NCI-H446 treated with DMSO at 0.1 percent for 48 hours (cell line): ENCODE data around the gene STT3B.
"Not testable (repeated sequence)": the region's sequence is repeated elsewhere in the genome, so short reads cannot be mapped to it uniquely, and the experiment has no call there.

ENCODE experiments used
- DNase-seq: peaks from one replicate; lab custom pipeline; 2025; lab: John Stamatoyannopoulos, UW

Gene STT3B

DNA sequence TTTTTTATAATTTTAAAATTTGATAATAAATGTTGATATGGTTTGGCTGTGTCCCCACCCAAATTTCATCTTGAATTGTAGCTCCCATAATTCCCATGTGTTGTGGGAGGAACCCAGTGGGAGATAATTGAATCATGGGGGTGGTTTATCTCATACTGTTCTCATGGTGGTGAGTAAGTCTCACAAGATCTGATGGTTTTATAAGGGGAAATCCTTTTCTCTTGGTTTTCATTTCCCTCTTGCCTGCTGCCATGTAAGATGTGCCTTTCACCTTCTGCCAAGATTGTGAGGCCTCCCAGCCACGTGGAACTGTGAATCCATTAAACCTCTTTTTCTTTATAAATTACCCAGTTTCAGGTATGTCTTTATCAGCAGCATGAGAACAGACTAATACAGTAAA lies 72.6 kb downstream of the STT3B start:
- DNase-seq, result not testable (repeated sequence)

- DNase-seq, result no peak
Observed at GRCh38 chr3:31606453-31606852, 73.7 kb downstream of the STT3B start.

DNA sequence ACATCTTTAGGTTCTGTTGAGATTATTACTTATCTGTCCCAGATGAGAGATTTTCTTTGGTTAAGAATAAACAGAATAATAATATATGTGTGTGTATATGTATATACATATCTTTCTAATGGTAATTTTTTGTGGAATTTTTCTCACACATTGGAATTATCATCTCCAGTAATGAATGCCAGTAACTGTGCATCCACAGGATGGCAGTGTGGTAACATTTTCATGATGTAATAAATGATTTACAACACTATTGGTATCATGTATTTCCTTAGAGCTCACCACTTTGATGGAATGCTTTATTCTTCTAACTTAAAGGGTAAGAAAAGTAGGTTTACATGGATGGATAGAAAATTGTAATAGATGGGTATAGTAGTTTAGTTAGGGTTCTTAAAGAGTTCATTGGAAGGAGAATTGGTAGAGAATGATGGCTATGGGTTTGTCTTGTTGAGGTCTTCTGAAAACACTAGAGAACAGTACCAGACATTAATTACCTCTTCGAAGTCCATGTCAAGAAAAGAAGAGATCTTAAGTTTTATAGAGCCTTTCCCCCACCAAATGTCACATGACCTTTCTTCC lies 78.1 kb downstream of the STT3B start:
- DNase-seq, result no peak

DNA sequence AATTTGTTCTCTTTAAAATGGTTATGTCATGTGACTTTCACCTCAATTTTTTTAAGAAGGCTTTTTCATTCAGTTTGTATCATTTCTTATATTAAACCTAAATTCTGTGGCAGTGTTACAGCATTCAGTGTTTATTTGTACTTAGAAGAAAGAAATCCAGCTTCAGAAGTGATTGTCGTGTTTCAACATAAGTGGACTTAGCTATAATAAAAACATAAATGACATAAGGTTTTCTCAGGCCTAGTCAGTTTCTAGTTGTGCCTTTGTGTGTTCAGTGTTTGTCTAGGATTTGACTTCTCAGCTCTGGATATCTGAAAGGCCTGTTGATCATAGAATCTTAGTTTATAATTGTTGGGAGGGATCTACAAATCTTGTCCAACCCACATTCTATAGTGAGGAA lies 80.5 kb downstream of the STT3B start:
- no peak for DNase-seq

GRCh38 chr3:31613654-31614053 lies 80.9 kb downstream of the STT3B start:
- no peak for DNase-seq

- no peak for DNase-seq
Observed at GRCh38 chr3:31614162-31614921, 81.6 kb downstream of the STT3B start.

GRCh38 chr3:31615071-31615875 lies 82.5 kb downstream of the STT3B start:
- DNase-seq, result no peak

DNA sequence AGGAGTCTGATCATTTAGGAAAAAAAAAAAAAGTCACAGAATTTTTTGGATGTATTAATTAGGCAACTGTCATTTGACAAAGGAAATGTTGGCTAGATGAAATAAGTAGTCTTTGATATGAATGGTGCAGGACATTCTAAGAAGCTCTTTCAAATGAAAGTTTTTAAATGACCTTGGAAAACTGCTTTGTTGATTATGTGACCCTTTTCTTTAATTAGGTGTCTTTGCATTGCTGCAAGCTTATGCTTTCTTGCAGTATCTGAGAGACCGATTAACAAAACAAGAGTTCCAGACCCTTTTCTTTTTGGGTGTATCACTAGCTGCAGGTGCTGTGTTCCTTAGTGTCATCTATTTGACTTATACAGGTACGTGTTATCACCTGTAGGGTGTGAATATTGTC lies 84.0 kb downstream of the STT3B start:
- no peak for DNase-seq

DNA sequence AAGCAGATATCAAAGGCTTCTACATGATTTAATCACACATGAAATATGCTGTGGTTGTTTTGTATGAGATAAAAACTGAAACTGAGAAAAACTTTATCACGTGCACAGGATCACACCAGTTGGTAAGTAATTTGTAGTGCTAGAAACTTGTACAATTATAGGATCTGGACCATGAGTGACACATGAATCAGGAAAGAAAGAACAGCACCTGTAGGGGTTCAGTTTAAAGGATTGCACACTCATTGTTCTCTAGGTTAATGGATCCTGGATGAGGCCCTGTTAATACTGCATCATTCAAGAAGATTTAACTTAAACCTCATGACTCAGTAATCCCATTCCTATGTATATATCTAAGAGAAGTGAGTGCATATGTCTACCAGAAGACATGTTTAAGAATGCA lies 87.9 kb downstream of the STT3B start:
- DNase-seq, result no peak

- no peak for DNase-seq
Observed at GRCh38 chr3:31621314-31621713, 88.6 kb downstream of the STT3B start.

- DNase-seq, result no peak
Observed at GRCh38 chr3:31622636-31623288, 90.0 kb downstream of the STT3B start.

GRCh38 chr3:31624083-31624709 lies 91.5 kb downstream of the STT3B start:
- no peak for DNase-seq

DNA sequence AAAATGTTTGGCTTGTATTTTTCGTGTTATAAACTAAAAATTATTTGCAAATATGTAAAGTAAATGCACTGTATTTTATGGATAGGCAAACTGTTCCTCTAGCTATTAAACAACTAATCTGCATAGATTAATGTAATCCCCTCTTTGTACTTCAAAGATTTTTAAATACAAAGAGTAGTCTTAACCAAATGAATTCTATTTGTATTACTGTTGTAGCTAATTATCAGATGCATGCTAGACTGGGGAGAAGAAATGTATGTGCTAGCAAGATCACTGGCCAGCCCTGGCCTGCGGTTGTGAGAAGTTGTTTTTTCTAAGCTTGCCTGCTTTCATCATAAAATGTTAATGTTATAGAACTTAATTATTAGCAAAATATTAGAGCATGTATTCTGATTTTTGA lies 92.6 kb downstream of the STT3B start:
- DNase-seq, result no peak

- DNase-seq, result no peak
Observed at GRCh38 chr3:31629054-31629453, 96.3 kb downstream of the STT3B start.

DNA sequence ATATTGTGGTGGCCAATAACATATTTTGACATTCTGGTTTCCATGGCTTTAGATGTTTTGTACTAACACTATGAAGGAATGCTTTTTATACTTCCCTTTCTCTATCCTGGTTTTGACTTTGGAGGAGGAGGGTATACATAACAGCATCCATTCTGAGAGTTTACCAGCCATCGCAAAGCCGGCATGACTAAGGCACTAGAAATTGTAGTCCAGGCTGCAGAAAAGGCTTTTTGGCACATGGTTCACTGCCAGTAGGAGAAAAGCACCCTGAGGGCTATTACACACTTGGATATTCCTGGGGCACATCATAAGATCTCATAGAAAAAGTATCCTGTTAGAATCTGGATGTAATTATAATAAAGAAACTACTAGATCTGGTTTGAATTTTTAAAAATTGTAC lies 101.8 kb downstream of the STT3B start:
- no peak for DNase-seq

DNA sequence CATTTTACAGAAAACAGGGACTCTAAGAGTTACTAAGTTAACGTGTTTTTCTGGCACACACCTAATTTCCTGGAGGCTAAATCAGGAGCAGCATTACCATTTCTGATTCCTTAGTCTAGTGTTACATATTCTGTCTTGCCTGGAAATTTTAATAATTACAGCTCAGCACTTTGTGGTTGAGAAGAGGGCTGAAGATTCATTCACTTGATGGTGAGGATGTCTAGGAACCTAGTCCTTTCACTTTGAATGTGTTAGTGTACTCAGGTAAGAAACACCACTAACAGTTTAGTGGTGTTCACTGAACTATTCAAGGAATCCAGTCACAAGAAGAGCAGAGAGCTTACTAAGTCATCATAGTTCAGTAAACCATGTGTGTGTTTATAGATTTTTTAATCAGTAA lies 102.8 kb downstream of the STT3B start:
- DNase-seq, result no peak

GRCh38 chr3:31636049-31636448 lies 103.3 kb downstream of the STT3B start:
- DNase-seq, result no peak

- DNase-seq, result no peak
Observed at GRCh38 chr3:31636694-31637442, 104.1 kb downstream of the STT3B start.

DNA sequence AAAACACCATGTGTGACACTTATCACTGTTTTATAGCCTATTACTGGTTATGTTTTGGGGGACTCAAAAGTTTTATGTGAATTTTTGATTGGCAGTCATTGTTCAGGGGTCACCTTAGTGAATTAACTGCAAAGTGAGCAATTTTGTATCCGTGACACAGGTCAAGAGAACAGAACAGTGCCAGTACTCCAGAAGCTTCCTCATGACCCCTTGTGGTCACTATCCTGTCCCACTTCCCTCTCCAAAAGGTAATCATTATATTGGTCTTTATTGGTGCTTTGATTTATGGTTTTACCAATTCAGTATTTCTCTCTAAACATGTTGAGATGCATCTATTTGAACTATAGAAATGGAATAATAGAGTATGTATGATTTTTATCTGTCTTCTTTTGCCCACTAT lies 107.1 kb downstream of the STT3B start:
- DNase-seq, result no peak

GRCh38 chr3:31645256-31645655 lies 112.5 kb downstream of the STT3B start:
- DNase-seq, result no peak

DNA sequence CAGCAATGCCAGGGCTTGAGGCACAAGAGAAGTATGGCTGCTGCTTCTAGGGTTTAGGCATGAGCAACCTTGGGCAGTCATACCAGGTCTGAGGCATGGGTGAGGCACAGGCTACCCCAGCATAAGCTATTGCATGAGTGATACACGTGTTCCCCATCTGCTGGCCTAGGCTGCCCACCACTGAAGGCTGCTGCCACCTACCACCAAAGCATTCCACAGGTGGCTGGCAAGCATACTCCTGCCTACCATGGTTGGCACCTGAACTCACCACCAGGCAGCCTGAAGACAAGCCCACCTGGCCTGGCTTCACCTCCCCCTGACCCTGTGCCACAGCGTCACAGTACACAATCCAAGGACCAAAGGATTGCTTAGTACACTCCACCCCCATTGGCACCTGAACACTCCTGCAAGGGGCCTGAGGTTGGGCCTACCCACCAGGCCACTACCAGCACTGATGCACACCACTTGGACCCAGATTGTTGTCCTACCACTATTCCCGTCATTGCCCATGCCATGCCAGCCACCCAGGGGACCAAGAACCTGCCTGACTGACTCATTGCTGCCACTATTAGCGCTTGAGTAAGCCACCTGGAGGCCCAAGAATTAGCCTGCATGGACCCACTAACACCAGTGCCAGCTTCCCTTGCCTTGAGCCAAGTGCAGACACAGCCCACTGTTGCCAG lies 115.7 kb downstream of the STT3B start:
- no peak for DNase-seq
